Measurements from ENCODE around the gene P2RY8.

Gene P2RY8

DNA sequence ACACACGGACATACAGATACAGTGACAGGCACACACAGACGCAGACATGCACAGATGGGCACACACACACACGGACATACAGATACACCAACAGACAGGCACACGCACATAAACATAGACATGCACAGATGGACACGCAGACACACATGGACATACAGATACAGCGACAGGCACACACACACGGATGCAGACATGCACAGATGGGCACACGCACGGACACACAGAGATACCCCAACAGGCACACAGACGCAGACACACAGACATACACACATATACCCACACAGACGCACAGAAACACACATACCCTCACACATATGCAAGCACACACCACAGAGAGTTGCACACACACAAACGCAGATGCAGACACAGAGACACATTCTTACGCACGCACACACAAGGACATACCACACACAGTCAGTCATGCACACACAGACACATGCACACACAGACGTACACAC is 120.6 kb downstream of the P2RY8 start:
- TF ChIP-seq POLR2AphosphoS5 (IDR thresholded peaks at IDR 0.05; ENCODE audit: low read depth, low read length) (no peak), SIN3A (IDR thresholded peaks at IDR 0.05; ENCODE audit: borderline replicate concordance, insufficient read depth, low read length) (no peak), TAF1 (IDR thresholded peaks at IDR 0.05; ENCODE audit: borderline replicate concordance, insufficient read depth, low read length) (no peak), FOXP2 (optimal IDR thresholded peaks at IDR 0.05; ENCODE audit: borderline replicate concordance, extremely low read depth, extremely low read length, insufficient read depth) (no peak)
- TF ChIP-seq, protein P1, sequence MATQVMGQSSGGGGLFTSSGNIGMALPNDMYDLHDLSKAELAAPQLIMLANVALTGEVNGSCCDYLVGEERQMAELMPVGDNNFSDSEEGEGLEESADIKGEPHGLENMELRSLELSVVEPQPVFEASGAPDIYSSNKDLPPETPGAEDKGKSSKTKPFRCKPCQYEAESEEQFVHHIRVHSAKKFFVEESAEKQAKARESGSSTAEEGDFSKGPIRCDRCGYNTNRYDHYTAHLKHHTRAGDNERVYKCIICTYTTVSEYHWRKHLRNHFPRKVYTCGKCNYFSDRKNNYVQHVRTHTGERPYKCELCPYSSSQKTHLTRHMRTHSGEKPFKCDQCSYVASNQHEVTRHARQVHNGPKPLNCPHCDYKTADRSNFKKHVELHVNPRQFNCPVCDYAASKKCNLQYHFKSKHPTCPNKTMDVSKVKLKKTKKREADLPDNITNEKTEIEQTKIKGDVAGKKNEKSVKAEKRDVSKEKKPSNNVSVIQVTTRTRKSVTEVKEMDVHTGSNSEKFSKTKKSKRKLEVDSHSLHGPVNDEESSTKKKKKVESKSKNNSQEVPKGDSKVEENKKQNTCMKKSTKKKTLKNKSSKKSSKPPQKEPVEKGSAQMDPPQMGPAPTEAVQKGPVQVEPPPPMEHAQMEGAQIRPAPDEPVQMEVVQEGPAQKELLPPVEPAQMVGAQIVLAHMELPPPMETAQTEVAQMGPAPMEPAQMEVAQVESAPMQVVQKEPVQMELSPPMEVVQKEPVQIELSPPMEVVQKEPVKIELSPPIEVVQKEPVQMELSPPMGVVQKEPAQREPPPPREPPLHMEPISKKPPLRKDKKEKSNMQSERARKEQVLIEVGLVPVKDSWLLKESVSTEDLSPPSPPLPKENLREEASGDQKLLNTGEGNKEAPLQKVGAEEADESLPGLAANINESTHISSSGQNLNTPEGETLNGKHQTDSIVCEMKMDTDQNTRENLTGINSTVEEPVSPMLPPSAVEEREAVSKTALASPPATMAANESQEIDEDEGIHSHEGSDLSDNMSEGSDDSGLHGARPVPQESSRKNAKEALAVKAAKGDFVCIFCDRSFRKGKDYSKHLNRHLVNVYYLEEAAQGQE (IDR thresholded peaks at IDR 0.05; ENCODE audit: insufficient read depth in 1 of 2, low read depth in 2 of 2, low read length in 2 of 2) = no peak
